ENCODE results near the gene FGD5.

FGD5 gene

GRCh38 chr3:14853271-14853951 is 34.6 kb downstream of the FGD5 start:
- no peak for DNase-seq (ENCODE audit: low spot score)

GRCh38 chr3:14857506-14857905 is 38.7 kb downstream of the FGD5 start:
- no peak for DNase-seq (ENCODE audit: low spot score)

- no peak for DNase-seq (ENCODE audit: low spot score)
Measured at GRCh38 chr3:14858105-14858504, 39.3 kb downstream of the FGD5 start.

GRCh38 chr3:14859880-14860279 is 41.1 kb downstream of the FGD5 start:
- DNase-seq (ENCODE audit: low spot score), result no peak

- DNase-seq (ENCODE audit: low spot score), result no peak
Measured at GRCh38 chr3:14861031-14861430, 42.3 kb downstream of the FGD5 start.

GRCh38 chr3:14861446-14862302 is 42.9 kb downstream of the FGD5 start:
- DNase-seq (ENCODE audit: low spot score), result no peak

GRCh38 chr3:14862303-14862660 is 43.5 kb downstream of the FGD5 start:
- DNase-seq (ENCODE audit: low spot score), result no peak

GRCh38 chr3:14862661-14863230 is 44.0 kb downstream of the FGD5 start:
- no peak for DNase-seq (ENCODE audit: low spot score)

- no peak for DNase-seq (ENCODE audit: low spot score)
Measured at GRCh38 chr3:14863333-14864100, 44.8 kb downstream of the FGD5 start.

- no peak for DNase-seq (ENCODE audit: low spot score)
Measured at GRCh38 chr3:14864131-14864530, 45.4 kb downstream of the FGD5 start.

GRCh38 chr3:14866627-14867026 is 47.9 kb downstream of the FGD5 start:
- DNase-seq (ENCODE audit: low spot score), result no peak

- DNase-seq (ENCODE audit: low spot score), result no peak
Measured at GRCh38 chr3:14867936-14868570, 49.3 kb downstream of the FGD5 start.

- no peak for DNase-seq (ENCODE audit: low spot score)
Measured at GRCh38 chr3:14869917-14870782, 51.4 kb downstream of the FGD5 start.

- DNase-seq (ENCODE audit: low spot score), result no peak
Measured at GRCh38 chr3:14870783-14871060, 52.0 kb downstream of the FGD5 start.

- no peak for DNase-seq (ENCODE audit: low spot score)
Measured at GRCh38 chr3:14871456-14872200, 52.9 kb downstream of the FGD5 start.

- DNase-seq (ENCODE audit: low spot score), result no peak
Measured at GRCh38 chr3:14872706-14873105, 53.9 kb downstream of the FGD5 start.

- no peak for DNase-seq (ENCODE audit: low spot score)
Measured at GRCh38 chr3:14874784-14875183, 56.0 kb downstream of the FGD5 start.

GRCh38 chr3:14875411-14876175 is 56.8 kb downstream of the FGD5 start:
- DNase-seq (ENCODE audit: low spot score), result no peak

- no peak for DNase-seq (ENCODE audit: low spot score)
Measured at GRCh38 chr3:14876921-14877333, 58.2 kb downstream of the FGD5 start.

- DNase-seq (ENCODE audit: low spot score), result no peak
Measured at GRCh38 chr3:14877469-14877868, 58.7 kb downstream of the FGD5 start.
